GM19372 (cell line): Measurements from ENCODE around the gene SLC37A4.

Experiments used
- ATAC-seq: cut with Tn5 transposase; IDR thresholded peaks from one replicate; pipeline ENCODE4 v1.9.1; 2021; ENCODE audit warnings: mild to moderate bottlenecking, low read depth, moderate library complexity; ENCODE audit not compliant: unreplicated experiment

SLC37A4 gene

GRCh38 chr11:118980191-118980881 is 50.3 kb downstream of the SLC37A4 start:
- no peak for ATAC-seq

- no peak for ATAC-seq
Measured at GRCh38 chr11:118979434-118979833, 51.2 kb downstream of the SLC37A4 start.

- no peak for ATAC-seq
Measured at GRCh38 chr11:118975771-118976709, 54.6 kb downstream of the SLC37A4 start.
